ENCODE measurements around the gene ZFYVE1.
"Not testable (repeated sequence)": the region's sequence is repeated elsewhere in the genome, so short reads cannot be mapped to it uniquely, and the experiment has no call there.

The ZFYVE1 gene

GRCh38 chr14:73022051-73022450, 4.9 kb downstream of the ZFYVE1 start:
- H3K4me3 ChIP-seq (ENCODE audit: low read depth, low read length), result no peak overlapping the region
- no peak for TF ChIP-seq CTCF (IDR thresholded peaks at IDR 0.05; ENCODE audit: borderline replicate concordance, insufficient read depth, low read depth, low read length)

GRCh38 chr14:73016011-73016410, 10.9 kb downstream of the ZFYVE1 start:
- not testable (repeated sequence) for H3K4me3 ChIP-seq (ENCODE audit: low read depth, low read length)

- not testable (repeated sequence) for H3K4me3 ChIP-seq (ENCODE audit: low read depth, low read length)
Observed at GRCh38 chr14:73015552-73015951, 11.4 kb downstream of the ZFYVE1 start.

- TF ChIP-seq CTCF (IDR thresholded peaks at IDR 0.05; ENCODE audit: borderline replicate concordance, insufficient read depth, low read depth, low read length), result no peak
- H3K4me3 ChIP-seq (ENCODE audit: low read depth, low read length), result no peak overlapping the region
Observed at GRCh38 chr14:73014105-73014504, 12.8 kb downstream of the ZFYVE1 start.

- H3K4me3 ChIP-seq (ENCODE audit: low read depth, low read length), result not testable (repeated sequence)
Observed at GRCh38 chr14:73011189-73011588, 15.7 kb downstream of the ZFYVE1 start.

GRCh38 chr14:73008501-73008900, 18.4 kb downstream of the ZFYVE1 start:
- TF ChIP-seq CTCF (IDR thresholded peaks at IDR 0.05; ENCODE audit: borderline replicate concordance, insufficient read depth, low read depth, low read length), result no peak

GRCh38 chr14:73007835-73008234, 19.1 kb downstream of the ZFYVE1 start:
- H3K4me3 ChIP-seq (ENCODE audit: low read depth, low read length), result no peak overlapping the region
- TF ChIP-seq CTCF (IDR thresholded peaks at IDR 0.05; ENCODE audit: borderline replicate concordance, insufficient read depth, low read depth, low read length), result no peak

More at GRCh38 chr14:73008501-73008900, 18.4 kb downstream of the ZFYVE1 start:
- H3K4me3 ChIP-seq (ENCODE audit: low read depth, low read length), result no peak overlapping the region

- not testable (repeated sequence) for H3K4me3 ChIP-seq (ENCODE audit: low read depth, low read length)
Observed at GRCh38 chr14:73004641-73005040, 22.3 kb downstream of the ZFYVE1 start.

GRCh38 chr14:73003681-73004080, 23.2 kb downstream of the ZFYVE1 start:
- no peak for TF ChIP-seq CTCF (IDR thresholded peaks at IDR 0.05; ENCODE audit: borderline replicate concordance, insufficient read depth, low read depth, low read length)
- no peak overlapping the region for H3K4me3 ChIP-seq (ENCODE audit: low read depth, low read length)

- H3K4me3 ChIP-seq (ENCODE audit: low read depth, low read length), result no peak overlapping the region
- no peak for TF ChIP-seq CTCF (IDR thresholded peaks at IDR 0.05; ENCODE audit: borderline replicate concordance, insufficient read depth, low read depth, low read length)
Observed at GRCh38 chr14:73000073-73000472, 26.8 kb downstream of the ZFYVE1 start.

All from GM12875 (cell line).